GM23248 (cell line): ENCODE data around the gene MCRS1.

Source experiments
- EZH2 ChIP-seq: fragments of 200-600 bp; sonication (generic); IDR thresholded peaks from 2 replicates; pipeline ENCODE4 v1.6.1; 2018; ENCODE audit warnings: antibody characterized with exemption, mild to moderate bottlenecking; ENCODE audit not compliant: insufficient read depth, poor library complexity, severe bottlenecking
- EZH2phosphoT487 ChIP-seq: fragments of 200-600 bp; sonication (generic); IDR thresholded peaks from 2 replicates; pipeline ENCODE4 v1.6.1; 2018; ENCODE audit warnings: antibody characterized with exemption, moderate library complexity, mild to moderate bottlenecking, low read depth; ENCODE audit not compliant: insufficient read depth

GRCh38 chr12:49554266-49554665 is 13.7 kb downstream of the MCRS1 start:
- no peak for TF ChIP-seq EZH2
- TF ChIP-seq EZH2phosphoT487: no peak
